GM12873 (cell line): ENCODE measurements around the gene STAM.

ENCODE experiments used
- TF ChIP-seq, protein P1 (sequence below): IDR thresholded peaks from 2 replicates; pipeline ENCODE4 v1.5.1; 2012; ENCODE audit warnings: low read depth, mild to moderate bottlenecking, moderate library complexity, low read length, control low read depth; ENCODE audit not compliant: insufficient read depth; ENCODE audit errors: missing control alignments

The STAM gene

DNA sequence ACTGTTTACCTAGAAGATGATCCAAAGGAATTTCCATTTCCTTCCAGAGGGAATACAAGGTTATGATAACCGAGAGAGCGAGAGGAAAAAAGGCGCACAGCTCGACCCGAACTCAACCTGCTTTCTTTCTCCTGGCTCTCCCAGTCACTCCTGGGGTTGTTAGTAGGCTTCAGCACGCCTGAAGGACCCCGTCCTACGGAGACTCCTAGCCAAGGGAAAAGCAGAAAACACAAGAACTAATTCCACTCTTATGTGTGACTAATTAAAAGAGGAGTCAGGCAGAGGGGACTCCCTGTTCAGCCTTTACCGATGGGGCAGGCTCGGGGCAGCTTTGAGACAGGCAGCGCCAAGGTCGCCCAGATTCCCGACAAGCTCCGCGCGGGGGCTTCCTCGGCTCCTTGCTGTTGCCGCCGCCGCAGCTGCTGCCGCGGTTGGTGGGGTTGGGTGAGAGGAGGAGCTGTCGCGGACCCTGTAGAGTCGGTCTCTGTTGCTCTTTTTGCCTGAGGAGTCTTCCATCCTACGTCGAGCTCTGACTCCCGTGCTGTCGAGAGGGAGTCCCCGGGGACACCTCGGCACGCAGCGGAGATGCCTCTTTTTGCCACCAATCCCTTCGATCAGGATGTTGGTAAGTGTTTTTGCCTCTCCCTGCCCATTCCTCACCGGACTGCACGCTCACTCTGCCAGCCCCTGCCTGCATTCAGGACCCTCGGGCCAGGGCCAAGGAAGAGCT, at the start of gene STAM:
STAM (plus strand) TSS at position 397 of the 730 bp plus-strand sequence; CDS start at position 586, 189 bp downstream.
- TF ChIP-seq, protein P1, sequence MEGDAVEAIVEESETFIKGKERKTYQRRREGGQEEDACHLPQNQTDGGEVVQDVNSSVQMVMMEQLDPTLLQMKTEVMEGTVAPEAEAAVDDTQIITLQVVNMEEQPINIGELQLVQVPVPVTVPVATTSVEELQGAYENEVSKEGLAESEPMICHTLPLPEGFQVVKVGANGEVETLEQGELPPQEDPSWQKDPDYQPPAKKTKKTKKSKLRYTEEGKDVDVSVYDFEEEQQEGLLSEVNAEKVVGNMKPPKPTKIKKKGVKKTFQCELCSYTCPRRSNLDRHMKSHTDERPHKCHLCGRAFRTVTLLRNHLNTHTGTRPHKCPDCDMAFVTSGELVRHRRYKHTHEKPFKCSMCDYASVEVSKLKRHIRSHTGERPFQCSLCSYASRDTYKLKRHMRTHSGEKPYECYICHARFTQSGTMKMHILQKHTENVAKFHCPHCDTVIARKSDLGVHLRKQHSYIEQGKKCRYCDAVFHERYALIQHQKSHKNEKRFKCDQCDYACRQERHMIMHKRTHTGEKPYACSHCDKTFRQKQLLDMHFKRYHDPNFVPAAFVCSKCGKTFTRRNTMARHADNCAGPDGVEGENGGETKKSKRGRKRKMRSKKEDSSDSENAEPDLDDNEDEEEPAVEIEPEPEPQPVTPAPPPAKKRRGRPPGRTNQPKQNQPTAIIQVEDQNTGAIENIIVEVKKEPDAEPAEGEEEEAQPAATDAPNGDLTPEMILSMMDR = no peak

DNA sequence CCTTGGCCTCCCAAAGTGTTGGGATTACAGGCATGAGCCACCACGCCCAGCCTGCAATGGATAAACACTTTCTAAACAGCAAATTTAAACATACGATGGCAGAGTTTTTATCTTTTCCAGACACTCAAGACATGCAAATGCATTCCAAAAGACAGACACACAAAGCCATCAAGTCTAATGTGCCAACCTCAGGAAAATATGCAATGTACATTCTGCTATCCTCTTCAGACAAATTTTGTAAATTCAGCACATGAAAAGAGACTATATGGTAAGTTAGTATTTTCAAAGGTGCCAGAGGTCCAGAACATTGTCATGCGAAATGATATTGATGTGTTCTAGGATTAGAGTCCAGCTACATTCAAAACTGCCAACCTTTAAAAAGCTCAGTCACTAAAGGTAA, 46.6 kb upstream of the STAM start:
- TF ChIP-seq, protein P1 = no peak

DNA sequence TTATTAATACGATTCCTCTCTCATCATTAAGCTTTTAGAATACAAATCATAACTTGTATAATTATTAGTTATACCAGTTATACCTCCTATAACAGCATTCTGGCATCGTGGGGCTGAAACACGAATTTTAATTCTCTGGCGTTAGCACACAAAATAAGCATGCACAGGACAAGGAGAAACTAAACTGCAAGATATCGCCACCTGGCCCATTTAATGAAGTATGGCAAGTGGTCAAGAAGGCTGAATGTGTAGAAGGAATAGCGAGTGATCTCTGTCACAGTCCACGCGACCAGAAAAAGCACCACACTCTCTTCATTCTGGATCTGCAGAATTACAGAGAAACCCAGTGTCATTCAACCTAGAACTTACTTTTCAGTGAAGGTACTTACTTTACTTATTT, 44.9 kb upstream of the STAM start:
- TF ChIP-seq, protein P1 = peak; percentile 9

DNA sequence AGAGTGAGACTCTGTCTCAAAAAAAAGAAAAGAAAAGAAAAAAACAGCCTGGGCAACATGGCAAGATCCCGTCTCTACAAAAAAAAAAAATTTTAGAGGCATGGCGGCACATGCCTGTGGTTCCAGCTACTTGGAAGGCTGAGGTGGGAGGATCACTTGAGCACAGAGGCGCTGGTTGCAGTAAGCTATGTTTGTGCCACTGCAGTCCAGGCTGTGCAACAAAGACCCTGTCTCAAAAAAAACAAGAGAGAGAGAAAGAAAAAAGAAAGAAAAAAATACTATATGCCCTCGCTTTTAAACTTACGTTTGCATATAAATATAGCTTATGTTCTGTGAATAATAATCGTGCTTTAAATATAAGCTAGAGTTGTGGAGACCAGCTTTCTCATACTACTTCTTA, 38.0 kb upstream of the STAM start:
- TF ChIP-seq, protein P1 = no peak

DNA sequence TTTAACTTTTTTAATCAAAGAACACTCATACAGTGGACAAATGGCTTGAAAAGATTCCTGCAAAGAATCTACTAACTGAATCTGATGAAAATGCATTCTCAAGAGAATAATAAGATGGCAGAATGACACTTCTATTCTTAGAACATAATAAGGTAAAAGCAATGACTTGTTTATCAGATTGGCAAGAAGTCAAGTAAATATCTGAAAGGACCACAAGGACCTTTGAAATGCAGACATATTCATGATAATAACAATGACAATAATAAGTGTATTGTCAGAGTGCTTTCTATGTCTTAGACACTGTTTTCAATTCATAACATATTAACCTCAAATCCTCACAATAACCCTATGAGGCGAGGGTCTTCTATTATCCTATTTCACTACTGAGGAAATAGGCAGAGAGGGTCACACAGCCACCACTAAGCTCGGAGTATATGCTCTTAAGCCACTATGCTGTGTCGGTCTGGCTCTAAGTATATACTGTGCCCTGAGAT, 37.4 kb upstream of the STAM start:
- TF ChIP-seq, protein P1 = no peak

DNA sequence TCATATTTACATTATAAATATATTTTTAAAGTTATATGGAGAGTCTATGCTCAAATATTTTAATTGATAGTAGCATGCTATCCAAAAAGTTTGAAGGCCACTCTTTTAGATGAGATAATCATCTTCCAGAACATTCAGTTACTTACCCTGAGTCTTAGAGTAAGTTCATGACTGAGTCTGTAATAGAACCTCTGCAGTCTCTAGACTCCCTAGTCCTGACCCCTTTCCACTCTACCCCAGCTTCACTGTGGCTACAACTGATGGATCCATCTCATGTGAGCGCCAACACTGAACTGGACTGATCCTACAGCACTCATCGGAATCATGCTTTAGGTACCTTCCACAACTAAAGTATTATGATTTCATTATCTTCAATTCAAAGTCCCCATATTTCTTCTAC, 36.9 kb upstream of the STAM start:
- TF ChIP-seq, protein P1 = no peak

DNA sequence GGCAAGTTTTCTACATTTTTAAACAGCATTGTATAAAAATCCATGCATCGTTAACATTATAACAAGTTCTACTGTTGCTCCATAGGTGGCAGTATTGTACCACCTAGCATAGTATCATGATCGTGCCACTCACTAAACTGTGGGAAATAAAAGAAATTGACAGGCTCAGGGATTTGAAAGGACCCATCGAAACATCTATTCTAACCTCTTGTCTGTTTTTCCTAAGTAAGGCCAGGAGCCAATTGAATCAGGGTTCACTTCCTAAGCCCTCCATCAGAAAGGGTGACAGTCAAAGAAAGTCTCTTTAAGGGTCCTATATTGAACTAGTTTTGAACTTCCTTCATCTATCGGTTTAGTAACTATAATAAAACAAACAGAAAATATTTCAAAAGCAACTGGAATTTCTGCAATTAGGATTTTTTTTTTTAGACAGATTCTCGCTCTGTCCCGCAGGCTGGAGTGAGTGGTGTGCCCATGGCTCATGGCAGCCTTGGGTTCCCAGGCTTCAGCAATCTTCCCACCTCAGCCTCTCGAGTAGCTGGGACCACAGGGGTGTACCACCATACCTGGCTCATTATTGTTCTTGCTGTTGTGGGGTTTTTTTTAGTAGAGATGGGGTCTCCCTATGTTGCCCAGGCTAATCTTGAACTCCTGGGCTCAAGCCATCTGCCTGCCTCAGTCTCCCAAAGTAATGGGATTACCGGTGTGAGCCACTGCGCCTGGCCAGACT, 36.2 kb upstream of the STAM start:
- TF ChIP-seq, protein P1 = peak; percentile 74
